Calu3 (cell line): ENCODE data around the gene SYNC. TPM values are rescaled to one million over a fixed set of nuclear protein-coding genes. Genes with fewer than 3 reads are reported as not detected.
A peak's percentile ranks its signal among the peaks of the same experiment; 100 is the strongest.

Experiments
- BruUV-seq: library from RNA; stranded (reverse); fragments of 400-500 nt; replicated peaks from 2 replicates; lab custom pipeline; 2021; lab: Mats Ljungman, UMichigan
- CTCF ChIA-PET: fragments of 300-600 bp; sonication (Branson Sonifier 250); formaldehyde crosslinking; loops from one replicate; lab custom pipeline; 2022; ENCODE audit warnings: antibody characterized with exemption; lab: Charles Lee
- DNase-seq: peaks from one replicate; pipeline ENCODE4 v3.0.0; 2022
- H3K27ac Mint-ChIP-seq: one replicate; pipeline ENCODE4 v1.8.0; 2022; ENCODE audit warnings: mixed read lengths; ENCODE audit not compliant: unreplicated experiment
- H3K27me3 Mint-ChIP-seq: one replicate; pipeline ENCODE4 v1.8.0; 2022; ENCODE audit warnings: mixed read lengths; ENCODE audit not compliant: unreplicated experiment
- H3K36me3 Mint-ChIP-seq: one replicate; pipeline ENCODE4 v1.8.0; 2022; ENCODE audit warnings: mild to moderate bottlenecking, moderate library complexity, mixed read lengths; ENCODE audit not compliant: insufficient read depth, unreplicated experiment
- H3K4me1 Mint-ChIP-seq: one replicate; pipeline ENCODE4 v1.8.0; 2022; ENCODE audit warnings: mild to moderate bottlenecking, low read depth, mixed read lengths; ENCODE audit not compliant: unreplicated experiment
- H3K4me3 Mint-ChIP-seq: one replicate; pipeline ENCODE4 v1.8.0; 2022; ENCODE audit warnings: mild to moderate bottlenecking, low read depth, moderate library complexity, mixed read lengths; ENCODE audit not compliant: unreplicated experiment
- H3K9me3 Mint-ChIP-seq: one replicate; pipeline ENCODE4 v1.8.0; 2022; ENCODE audit warnings: low read depth, mixed read lengths; ENCODE audit not compliant: unreplicated experiment
- CTCF ChIP-seq: fragments of 200-600 bp; IDR thresholded peaks from one replicate; pipeline ENCODE4 v1.8.0; 2022; ENCODE audit warnings: antibody characterized with exemption; ENCODE audit not compliant: unreplicated experiment
- intact Hi-C: fragments of 100-400 bp; cut with micrococcal nuclease; formaldehyde crosslinking; loops from one replicate; pipeline ENCODE4 v1.10.0; 2022; ENCODE audit not compliant: unreplicated experiment
- total RNA-seq: library from RNA; stranded (reverse); gene quantifications from 2 replicates; pipeline ENCODE4 v1.2.3, GENCODE V29; 2022

Gene SYNC
- total RNA-seq, 1 experiment from 2014 or later, result 0.19 TPM

- CTCF ChIA-PET, result interaction anchor here (0.6 kb wide), 1 partner anchor 42 kb away, joined by 6 read pairs; no protein-coding TSS in a partner anchor
- H3K27ac Mint-ChIP-seq, result no peak overlapping the region
- DNase-seq, result no peak
- H3K4me1 Mint-ChIP-seq, result peaks cover 21% of the 10 kb centered on the region
- H3K27me3 Mint-ChIP-seq, result no peaks in the 10 kb centered on the region
- H3K9me3 Mint-ChIP-seq, result peaks cover 3% of the 10 kb centered on the region
- intact Hi-C loops, result no loop called here
- BruUV-seq, result no TSS peak
- no peak for TF ChIP-seq CTCF
- H3K4me3 Mint-ChIP-seq, result no peak overlapping the region
- no peaks in the 10 kb centered on the region for H3K36me3 Mint-ChIP-seq
Observed at GRCh38 chr1:32719681-32720275, 17.2 kb upstream of the SYNC start.

GRCh38 chr1:32718527-32718926, 16.0 kb upstream of the SYNC start:
- Mint-ChIP-seq H3K27ac (no peak overlapping the region), H3K36me3 (no peaks in the 10 kb centered on the region), H3K27me3 (no peaks in the 10 kb centered on the region), H3K4me3 (no peak overlapping the region), H3K4me1 (peaks cover 21% of the 10 kb centered on the region), H3K9me3 (peaks cover 3% of the 10 kb centered on the region)
- CTCF ChIA-PET, result no interaction called here
- no peak for TF ChIP-seq CTCF
- intact Hi-C loops, result no loop called here
- BruUV-seq, result no TSS peak
- no peak for DNase-seq

- Mint-ChIP-seq H3K27me3 (no peaks in the 10 kb centered on the region), H3K4me3 (no peak overlapping the region), H3K36me3 (no peaks in the 10 kb centered on the region), H3K27ac (no peak overlapping the region), H3K4me1 (peaks cover 21% of the 10 kb centered on the region), H3K9me3 (peaks cover 3% of the 10 kb centered on the region)
- no peak for DNase-seq
- BruUV-seq, result no TSS peak
- intact Hi-C loops, result no loop called here
- TF ChIP-seq CTCF, result no peak
- CTCF ChIA-PET, result interaction anchor here (0.7 kb wide), 1 partner anchor 248 kb away, joined by 4 read pairs; no protein-coding TSS in a partner anchor
Observed at GRCh38 chr1:32718036-32718435, 15.5 kb upstream of the SYNC start.

GRCh38 chr1:32717503-32717902, 14.9 kb upstream of the SYNC start:
- intact Hi-C loops, result no loop called here
- peaks cover 3% of the 10 kb centered on the region for H3K9me3 Mint-ChIP-seq
- CTCF ChIA-PET, result interaction anchor here (0.7 kb wide), 1 partner anchor 248 kb away, joined by 4 read pairs; no protein-coding TSS in a partner anchor
- DNase-seq, result no peak
- H3K36me3 Mint-ChIP-seq, result peaks cover under 1% of the 10 kb centered on the region
- peak overlapping the region; percentile 4 for H3K27ac Mint-ChIP-seq
- H3K27me3 Mint-ChIP-seq, result no peaks in the 10 kb centered on the region
- H3K4me3 Mint-ChIP-seq, result peak overlapping the region; percentile 10
- TF ChIP-seq CTCF, result no peak
- BruUV-seq, result no TSS peak
- H3K4me1 Mint-ChIP-seq, result peaks cover 21% of the 10 kb centered on the region
